Glutamatergic neuron (in vitro differentiated cells): ENCODE data around the gene RGL2. TPM values are rescaled to one million over a fixed set of nuclear protein-coding genes. Genes with fewer than 3 reads are reported as not detected.
A peak's percentile ranks its signal among the peaks of the same experiment; 100 is the strongest.
"Not testable (repeated sequence)": the region's sequence is repeated elsewhere in the genome, so short reads cannot be mapped to it uniquely, and the experiment has no call there.

Source experiments
- DNase-seq: peaks from one replicate; pipeline ENCODE4 v3.0.0; 2022
- H3K27ac Mint-ChIP-seq: one replicate; pipeline ENCODE4 v1.8.0; 2020; ENCODE audit warnings: mild to moderate bottlenecking, mixed read lengths, inconsistent platforms; ENCODE audit not compliant: unreplicated experiment
- H3K27me3 Mint-ChIP-seq: one replicate; pipeline ENCODE4 v1.8.0; 2020; ENCODE audit warnings: mild to moderate bottlenecking, moderate library complexity, mixed read lengths, inconsistent platforms; ENCODE audit not compliant: unreplicated experiment
- H3K36me3 Mint-ChIP-seq: one replicate; pipeline ENCODE4 v1.8.0; 2020; ENCODE audit warnings: mild to moderate bottlenecking, mixed read lengths, inconsistent platforms; ENCODE audit not compliant: unreplicated experiment
- H3K4me1 Mint-ChIP-seq: one replicate; pipeline ENCODE4 v1.8.0; 2020; ENCODE audit warnings: mild to moderate bottlenecking, low read depth, mixed read lengths, inconsistent platforms; ENCODE audit not compliant: unreplicated experiment
- H3K4me3 Mint-ChIP-seq: one replicate; pipeline ENCODE4 v1.8.0; 2020; ENCODE audit warnings: mild to moderate bottlenecking, mixed read lengths, inconsistent platforms; ENCODE audit not compliant: unreplicated experiment
- H3K9me3 Mint-ChIP-seq: one replicate; pipeline ENCODE4 v1.8.0; 2020; ENCODE audit warnings: mild to moderate bottlenecking, moderate library complexity, mixed read lengths, inconsistent platforms; ENCODE audit not compliant: unreplicated experiment
- CTCF ChIP-seq: fragments of 200-600 bp; sonication (generic); IDR thresholded peaks from one replicate; pipeline ENCODE4 v1.5.0; 2021; ENCODE audit not compliant: partially characterized antibody, unreplicated experiment
- total RNA-seq: library from RNA; stranded (reverse); fragmentation: NEBNext Ultra II Directional; extraction: Animal tissue kit (Norgen Biotek cat#: 25700); gene quantifications from one replicate; pipeline ENCODE4 v1.2.1, GENCODE V29; 2021; ENCODE audit not compliant: unreplicated experiment

Gene RGL2
- total RNA-seq, 1 donor from 2014 or later: 61.3 TPM

GRCh38 chr6:33264015-33264414 lies 34.7 kb downstream of the RGL2 start:
- H3K36me3 Mint-ChIP-seq: no peaks in the 10 kb centered on the region
- peaks cover 3% of the 10 kb centered on the region for H3K4me1 Mint-ChIP-seq
- H3K27ac Mint-ChIP-seq: no peak overlapping the region
- no peak for TF ChIP-seq CTCF
- no peaks in the 10 kb centered on the region for H3K9me3 Mint-ChIP-seq
- DNase-seq: no peak
- H3K4me3 Mint-ChIP-seq: no peak overlapping the region
- peaks cover 5% of the 10 kb centered on the region for H3K27me3 Mint-ChIP-seq

- not testable (repeated sequence) for H3K27ac Mint-ChIP-seq, H3K36me3 Mint-ChIP-seq, H3K4me3 Mint-ChIP-seq, H3K27me3 Mint-ChIP-seq, H3K9me3 Mint-ChIP-seq, DNase-seq, H3K4me1 Mint-ChIP-seq
These were observed 36.3 kb downstream of the RGL2 start for GRCh38 chr6:33262490-33262889.

GRCh38 chr6:33259032-33259431 lies 39.7 kb downstream of the RGL2 start:
- no peak for TF ChIP-seq CTCF
- Mint-ChIP-seq H3K4me3 (no peak overlapping the region), H3K36me3 (no peaks in the 10 kb centered on the region), H3K9me3 (no peaks in the 10 kb centered on the region), H3K27me3 (peaks cover 4% of the 10 kb centered on the region), H3K27ac (no peak overlapping the region), H3K4me1 (peaks cover 3% of the 10 kb centered on the region)
- DNase-seq: no peak

GRCh38 chr6:33254591-33254990 lies 44.2 kb downstream of the RGL2 start:
- no peak for TF ChIP-seq CTCF
- DNase-seq: no peak
- Mint-ChIP-seq H3K4me3 (no peak overlapping the region), H3K9me3 (peaks cover 1% of the 10 kb centered on the region), H3K4me1 (peaks cover 10% of the 10 kb centered on the region), H3K36me3 (no peaks in the 10 kb centered on the region), H3K27me3 (peaks cover 4% of the 10 kb centered on the region), H3K27ac (no peak overlapping the region)

- H3K36me3 Mint-ChIP-seq: no peaks in the 10 kb centered on the region
- peaks cover 8% of the 10 kb centered on the region for H3K27me3 Mint-ChIP-seq
- H3K9me3 Mint-ChIP-seq: peaks cover 3% of the 10 kb centered on the region
- no peak overlapping the region for H3K27ac Mint-ChIP-seq
- DNase-seq: no peak
- no peak for TF ChIP-seq CTCF
- no peak overlapping the region for H3K4me3 Mint-ChIP-seq
- peaks cover 18% of the 10 kb centered on the region for H3K4me1 Mint-ChIP-seq
These were observed 46.0 kb downstream of the RGL2 start for GRCh38 chr6:33252759-33253158.

GRCh38 chr6:33251395-33252012 lies 47.2 kb downstream of the RGL2 start:
- H3K27me3 Mint-ChIP-seq: peaks cover 8% of the 10 kb centered on the region
- no peak for DNase-seq
- H3K4me3 Mint-ChIP-seq: peak overlapping the region; percentile 62
- peak overlapping the region; percentile 7 for H3K27ac Mint-ChIP-seq
- no peaks in the 10 kb centered on the region for H3K36me3 Mint-ChIP-seq
- peaks cover 18% of the 10 kb centered on the region for H3K4me1 Mint-ChIP-seq
- H3K9me3 Mint-ChIP-seq: peaks cover 3% of the 10 kb centered on the region
- no peak for TF ChIP-seq CTCF
